GM18511 (cell line): ENCODE measurements around the gene FMNL2.

Experiments used
- ATAC-seq: cut with Tn5 transposase; IDR thresholded peaks from one replicate; pipeline ENCODE4 v1.9.1; 2021; ENCODE audit warnings: mild to moderate bottlenecking, moderate library complexity; ENCODE audit not compliant: unreplicated experiment

The FMNL2 gene

DNA sequence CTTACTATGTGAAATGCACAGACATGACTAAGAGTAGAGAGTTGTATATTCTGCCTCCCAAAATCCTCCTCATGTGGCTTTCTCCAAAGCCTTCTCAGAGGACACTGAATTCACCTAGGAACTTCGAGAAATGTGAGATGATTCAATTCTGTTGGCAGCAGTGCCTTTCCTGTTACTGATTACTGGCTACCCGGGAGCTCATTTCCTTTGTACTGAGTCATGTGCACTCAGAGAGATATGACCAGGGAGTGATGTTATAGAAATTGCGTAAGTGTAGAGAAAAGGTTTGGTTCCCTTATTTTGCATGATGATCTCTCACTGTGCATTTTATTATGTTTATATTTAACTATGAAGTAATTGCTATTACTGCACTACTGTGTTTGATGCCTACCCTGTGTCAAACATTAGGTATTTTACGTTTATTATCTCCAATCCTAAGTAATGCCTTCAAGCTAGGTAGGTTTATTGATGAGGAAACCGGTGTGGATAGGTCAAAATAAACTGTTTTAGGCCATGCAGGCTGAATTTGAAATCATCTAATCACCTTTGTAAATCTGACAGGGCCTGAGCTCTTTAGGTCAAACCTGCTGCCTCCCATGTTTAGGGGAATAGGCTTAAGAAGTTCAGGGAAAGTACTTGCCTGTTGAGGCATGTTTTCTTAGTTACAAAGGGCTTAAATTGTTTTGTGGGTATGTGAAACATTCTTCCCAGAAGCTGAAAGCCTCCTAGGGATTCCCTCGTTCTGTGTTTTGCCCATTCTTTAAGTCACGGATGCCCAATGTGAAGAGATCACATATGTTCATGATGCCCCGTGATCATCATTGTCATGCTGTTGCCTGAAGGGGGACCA is 86.8 kb downstream of the FMNL2 start:
- ATAC-seq: peak; percentile 92

DNA sequence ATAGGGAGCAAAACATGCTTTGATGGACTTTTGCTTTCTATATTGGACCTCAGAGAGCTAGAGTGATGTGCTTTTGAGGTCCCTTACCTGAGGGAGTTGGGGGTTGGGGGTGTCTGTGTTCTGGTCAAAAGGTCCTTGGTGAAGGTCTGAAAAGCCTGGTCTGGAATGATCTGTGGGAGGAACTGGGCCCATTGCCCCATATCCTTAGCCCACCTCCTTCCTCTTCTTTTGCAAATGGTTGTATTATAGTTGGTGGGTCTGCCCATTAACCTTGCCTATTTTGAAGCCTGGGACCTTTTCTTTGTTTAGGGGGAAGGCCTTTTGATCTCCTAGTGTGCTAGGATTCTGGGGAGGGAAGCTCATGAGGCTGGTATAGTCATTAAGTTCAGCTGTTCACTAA is 88.7 kb downstream of the FMNL2 start:
- ATAC-seq: no peak

DNA sequence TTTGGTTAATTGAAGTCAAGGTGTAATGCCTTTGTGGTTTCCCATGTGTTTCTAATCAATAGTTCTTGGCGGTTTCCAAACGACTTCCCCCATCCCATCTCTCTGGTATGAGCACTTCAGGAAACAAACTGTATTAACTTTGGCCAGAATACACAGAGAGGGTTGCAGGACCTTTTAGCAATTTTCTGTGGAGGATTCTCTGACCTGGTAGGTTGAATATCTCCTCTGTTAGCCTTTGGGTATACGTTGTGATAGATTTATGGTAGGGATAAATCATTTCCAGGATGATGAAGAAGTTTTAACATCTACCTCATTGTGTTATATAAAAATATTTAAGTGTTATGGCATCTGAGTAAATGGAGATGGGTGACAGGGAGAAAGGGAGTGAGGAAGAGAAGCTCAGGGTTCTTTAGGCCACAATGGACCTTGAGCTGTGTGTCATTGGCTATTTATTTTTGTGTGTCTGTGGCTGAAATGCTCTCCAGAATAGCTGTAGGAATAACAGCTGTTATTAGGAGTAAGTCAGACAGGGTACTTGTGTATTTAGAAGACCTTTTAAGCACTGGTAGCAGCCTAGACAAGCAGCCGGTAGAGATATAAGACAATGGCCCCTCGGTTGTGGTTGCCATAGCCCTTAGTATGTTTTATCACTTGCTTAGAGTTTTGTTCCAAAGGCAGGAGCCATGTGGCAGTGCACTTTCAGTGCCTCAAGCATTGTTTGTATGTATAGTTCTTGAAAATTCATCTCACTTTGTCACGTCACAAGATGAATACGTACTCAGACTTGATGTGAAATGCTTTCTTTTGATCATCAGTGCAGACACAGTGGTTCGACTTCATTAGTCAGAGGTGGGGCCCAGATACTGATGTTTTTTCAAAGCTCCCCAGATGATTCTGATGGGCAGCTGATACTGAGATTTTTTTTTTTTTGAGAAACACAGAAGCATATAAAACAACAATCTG is 91.1 kb downstream of the FMNL2 start:
- no peak for ATAC-seq

DNA sequence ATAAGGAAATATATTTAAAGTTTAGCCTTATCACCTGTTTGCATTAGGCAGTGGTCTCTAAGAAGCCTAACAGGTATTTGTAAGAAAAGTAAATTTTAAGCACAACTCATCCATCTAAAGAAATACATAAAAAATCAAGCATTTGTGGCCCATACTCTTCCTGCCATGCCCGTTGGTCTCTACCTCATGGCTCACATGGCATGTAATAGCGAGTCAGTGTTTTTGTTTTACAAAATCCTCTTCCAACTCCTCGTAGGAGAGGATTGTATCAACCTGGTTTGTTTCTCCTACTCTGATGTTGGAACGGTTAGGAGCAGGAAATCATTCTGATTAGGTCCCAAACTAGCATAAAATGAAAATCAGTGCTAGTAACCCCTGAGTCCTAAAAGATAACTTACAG is 91.8 kb downstream of the FMNL2 start:
- ATAC-seq: no peak

DNA sequence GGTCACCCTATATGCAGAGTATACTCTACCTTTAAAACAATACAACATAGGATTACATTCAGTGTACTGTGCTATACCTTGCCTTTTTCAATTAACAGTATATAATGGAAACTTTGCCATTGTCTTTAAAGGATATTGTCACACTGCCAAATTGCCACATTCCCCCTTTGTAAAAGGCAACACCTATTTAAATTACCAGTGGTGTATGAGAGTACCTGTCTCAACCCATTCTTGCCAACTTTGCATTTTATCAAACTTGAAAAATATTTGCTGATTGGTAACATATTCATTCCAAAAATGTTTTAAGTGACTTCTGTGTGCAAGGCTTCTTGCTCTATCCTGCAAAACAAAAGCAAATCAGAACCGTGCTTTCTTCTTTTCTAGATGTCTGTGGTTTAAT is 92.9 kb downstream of the FMNL2 start:
- no peak for ATAC-seq

DNA sequence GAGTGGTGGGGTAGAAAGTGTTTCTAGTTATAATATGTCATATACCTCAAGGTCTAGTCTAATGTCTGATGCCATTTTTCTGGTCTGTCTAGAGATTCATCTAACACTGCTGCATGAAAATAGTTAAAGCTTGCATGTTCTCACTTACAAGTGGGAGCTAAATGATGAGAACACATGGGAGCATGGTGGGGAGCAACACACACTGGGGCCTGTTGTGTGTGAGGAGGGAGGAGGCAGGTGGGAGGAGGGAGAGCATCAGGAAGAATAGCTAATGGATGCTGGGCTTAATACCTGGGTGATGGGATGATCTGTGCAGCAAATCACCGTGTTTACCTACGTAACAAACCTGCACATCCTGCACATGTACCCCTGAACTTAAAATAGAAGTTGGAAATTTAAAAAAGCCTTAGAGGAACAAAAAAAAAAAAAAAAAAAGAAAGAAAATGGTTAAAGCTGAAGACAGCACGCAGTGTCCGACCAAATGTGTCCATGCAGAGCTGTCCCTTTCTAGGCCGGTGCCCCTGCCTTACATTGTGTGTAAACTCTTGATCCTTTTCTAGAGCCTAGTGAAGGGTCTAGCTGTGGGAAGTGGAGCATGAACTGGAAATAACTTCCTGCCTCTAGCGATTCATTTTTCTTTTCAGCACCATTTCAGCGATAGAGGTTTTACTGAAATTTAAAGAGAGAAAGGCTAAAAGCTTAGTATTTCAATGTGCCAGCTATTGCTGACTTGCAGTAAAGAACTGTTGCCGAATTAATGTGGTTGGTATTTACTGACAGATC is 94.0 kb downstream of the FMNL2 start:
- no peak for ATAC-seq

DNA sequence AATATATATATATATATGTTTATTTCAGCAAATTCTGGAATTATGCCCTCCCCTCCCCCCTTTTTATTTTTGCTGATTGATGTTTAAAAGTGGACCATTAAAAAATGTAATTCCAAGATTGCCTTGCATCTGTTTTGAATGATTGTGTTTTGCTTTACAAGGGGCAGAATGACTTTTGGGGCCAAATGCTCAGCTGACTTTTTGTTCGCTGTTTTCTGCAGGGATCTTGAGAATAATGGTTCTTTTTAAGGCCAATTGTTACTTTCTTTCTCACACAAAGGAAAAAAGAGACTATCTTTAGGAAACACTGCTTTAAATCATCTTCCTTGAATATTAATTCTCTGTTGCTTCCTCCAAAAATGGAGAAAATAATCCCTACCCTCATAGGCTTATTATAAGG is 95.9 kb downstream of the FMNL2 start:
- ATAC-seq: no peak

DNA sequence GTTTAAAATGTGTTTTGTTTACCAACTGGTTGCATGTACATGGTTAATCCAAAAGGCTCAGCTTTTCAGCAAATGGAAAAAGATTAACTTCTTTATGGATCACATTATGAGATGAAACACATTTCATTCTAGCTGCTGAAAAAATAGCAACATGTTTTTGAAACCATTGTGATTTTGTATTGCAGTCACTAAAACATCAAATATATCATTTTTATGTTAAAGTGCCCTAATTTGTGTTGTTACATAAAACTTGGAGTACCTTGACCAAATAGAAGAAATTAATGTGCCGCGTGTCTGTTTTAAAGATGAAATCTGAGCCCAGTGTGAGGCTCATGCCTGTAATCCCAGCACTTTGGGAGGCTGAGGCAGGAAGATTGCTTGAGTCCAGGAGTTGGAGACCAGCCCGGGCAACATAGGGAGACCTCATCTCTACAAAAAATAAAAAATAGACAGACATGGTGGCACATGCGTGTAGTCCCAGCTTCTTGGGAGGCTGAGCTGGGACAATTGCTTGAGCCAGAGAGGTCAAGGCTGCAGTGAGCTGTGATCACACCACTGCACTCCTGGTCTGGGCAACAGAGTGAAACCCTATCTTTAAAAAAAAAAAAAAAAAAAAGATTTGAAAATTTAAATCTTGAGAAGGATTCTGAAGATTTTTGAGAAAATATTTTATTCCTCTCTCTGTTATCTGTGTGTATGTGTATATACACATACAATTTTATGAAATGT is 96.6 kb downstream of the FMNL2 start:
- ATAC-seq: no peak

DNA sequence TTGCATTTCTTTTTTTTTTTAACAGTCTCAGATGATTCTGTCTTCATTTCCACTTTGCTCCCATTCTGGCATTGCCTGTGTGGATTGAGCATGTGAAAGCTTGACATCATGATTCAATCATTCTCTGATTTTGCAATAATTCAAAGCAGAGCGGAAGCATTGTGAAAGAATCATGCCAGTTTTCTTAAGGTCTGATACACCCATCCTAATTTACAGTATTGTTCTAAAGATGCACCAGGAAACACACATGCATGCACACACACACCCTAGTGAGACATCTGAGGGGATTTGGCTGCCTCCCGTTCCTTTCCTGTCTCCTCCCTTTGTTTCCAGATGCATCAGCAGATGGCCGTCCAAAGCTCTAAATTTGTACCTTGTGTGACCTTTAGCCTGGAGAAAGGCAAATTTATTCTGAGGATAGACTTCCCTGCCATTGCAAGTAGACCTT is 97.3 kb downstream of the FMNL2 start:
- ATAC-seq: no peak

DNA sequence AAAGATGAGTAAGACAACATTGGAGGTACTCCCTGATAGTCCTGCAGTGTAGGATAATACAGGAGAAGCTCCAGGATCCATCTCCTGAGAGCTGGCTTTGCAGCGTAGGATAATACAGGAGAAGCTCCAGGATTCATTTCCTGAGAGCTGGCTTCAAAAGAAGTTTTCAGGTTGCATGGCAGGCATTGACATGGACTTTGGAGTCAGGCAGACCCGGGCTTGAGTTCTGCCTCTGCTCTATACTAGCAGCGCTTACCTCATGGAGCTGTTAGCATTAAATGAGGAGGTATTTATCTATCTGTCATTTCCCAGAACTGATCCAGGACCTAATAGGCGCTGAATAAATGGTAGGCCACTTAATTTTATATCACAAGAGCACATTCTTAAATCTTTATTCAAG is 97.8 kb downstream of the FMNL2 start:
- ATAC-seq: no peak

DNA sequence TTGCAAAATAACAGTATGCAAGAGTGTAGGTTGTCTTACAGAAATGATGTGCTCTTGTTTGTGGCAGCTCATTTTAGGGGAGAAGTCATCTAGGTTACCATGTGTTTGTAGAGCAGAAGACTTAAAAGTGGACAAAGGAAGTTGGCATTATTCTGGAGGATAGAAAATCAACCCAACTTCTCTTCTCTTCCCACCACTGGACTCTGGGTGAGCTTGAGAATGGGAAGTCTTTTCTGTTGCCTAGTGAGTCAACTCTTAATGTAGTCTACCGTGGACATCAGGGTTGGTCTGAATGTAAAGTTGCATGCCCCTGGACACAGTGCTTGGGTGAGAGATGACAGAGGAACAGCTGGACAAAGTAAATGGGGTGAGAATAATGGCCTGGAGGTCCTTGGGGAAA is 98.3 kb downstream of the FMNL2 start:
- no peak for ATAC-seq

DNA sequence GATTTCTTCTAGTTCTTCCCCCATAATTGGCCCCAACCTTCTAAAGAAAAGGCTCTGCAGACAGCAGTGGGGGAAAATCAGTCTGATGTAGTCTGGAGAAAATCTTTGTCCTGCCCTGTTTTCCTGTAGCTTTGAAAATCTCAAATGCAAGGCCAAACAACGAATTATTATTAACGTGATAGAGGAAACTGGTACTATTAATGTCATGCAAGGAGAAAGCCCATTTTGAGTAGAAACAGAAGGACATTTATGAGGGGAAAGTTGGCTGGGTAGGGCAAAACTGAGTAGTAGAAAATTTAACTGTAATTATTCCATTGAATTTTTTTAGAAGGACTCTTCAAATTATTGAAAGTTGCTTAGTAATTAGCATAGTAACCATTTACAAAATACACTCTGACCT is 98.8 kb downstream of the FMNL2 start:
- no peak for ATAC-seq

DNA sequence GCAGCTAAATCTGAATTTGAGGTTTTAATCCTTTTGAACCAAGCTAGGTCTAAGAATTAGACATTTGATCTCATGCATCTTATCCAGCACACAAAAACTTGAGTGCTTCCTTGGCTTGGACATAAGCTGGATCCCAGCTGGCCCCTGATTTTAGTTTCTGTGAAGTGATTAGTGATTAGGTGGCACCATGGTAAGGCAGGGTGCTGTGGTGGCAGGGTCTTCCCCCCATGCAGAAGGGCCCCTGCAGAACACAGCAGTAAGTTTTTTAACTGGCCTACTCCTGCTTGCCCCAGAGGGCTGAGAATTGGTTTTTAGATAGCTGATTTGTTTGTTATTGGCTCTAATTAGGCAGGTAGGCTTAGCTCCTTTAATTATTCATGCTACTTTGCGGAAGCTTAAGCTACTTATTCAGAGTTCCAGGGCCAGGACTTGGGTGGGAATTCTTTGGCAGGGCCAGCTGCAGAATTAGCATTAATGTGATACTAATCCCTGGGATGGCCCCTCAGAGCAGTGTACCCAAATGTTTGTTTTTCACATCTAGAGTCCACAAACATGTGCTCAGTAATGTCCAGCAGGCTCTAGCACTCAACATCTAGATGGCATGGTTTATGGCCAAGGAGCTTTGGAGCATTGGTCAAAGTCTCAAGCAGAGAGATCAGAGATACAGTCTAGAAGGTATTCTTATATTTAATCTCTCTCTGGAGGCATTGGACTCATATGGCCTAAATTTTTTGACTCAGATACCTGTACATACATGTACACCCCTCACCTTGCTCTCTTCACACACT is 99.6 kb downstream of the FMNL2 start:
- ATAC-seq: no peak

DNA sequence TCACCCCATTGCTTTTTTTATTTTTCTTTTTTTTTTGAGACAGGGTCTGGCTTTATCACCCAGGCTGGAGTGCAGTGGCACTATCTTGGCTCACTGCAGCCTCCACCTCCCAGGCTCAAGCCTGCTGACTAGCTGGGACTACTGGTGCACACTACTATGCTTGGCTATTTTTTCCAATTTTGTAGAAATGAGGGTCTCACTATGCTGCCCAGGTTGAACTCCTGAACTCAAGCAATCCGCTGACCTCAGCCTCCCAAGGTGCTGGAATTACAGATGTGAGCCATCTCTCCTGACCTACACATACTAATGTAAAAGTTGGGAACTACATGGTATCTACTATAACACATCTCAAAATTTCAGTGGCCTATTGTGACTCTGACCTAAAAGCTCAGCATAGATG is 101.2 kb downstream of the FMNL2 start:
- no peak for ATAC-seq

DNA sequence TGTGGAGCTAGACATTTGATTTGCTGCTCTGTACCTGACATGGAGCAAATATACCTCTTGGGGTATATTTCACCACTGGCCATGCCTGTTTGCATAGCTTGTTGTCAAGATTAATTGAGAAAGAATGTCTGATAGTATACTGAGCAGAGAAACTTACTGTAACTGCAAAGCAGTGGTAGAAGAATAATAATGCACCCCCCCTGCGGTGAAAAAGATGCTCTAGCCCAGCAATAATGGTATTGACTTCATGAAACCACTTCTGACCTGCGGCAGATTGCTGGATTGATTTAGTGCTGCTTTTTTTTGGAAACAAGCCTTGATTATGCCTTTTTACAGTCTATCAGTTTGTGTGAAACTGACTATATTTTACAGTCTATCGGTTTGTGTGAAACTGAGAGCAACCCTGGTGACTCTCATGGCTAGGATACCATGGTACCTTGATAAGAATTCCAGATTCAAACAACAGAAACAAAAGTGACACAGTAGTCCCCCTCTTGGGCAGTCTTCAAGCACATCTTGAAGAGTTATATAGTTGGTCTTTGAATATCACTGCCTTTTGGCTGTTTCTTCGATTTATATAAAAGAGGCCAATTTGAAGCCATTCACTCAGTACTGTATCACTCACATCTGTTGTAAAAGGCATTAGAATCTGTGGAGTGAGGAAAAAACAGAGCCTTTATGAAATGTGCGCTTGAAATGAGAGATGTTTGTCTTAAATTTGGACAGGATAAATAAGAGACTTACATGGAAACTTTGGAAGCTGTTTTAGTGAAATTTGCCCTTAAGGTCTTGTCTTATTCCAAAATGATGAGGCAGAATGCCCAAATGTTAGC is 102.5 kb downstream of the FMNL2 start:
- ATAC-seq: no peak

DNA sequence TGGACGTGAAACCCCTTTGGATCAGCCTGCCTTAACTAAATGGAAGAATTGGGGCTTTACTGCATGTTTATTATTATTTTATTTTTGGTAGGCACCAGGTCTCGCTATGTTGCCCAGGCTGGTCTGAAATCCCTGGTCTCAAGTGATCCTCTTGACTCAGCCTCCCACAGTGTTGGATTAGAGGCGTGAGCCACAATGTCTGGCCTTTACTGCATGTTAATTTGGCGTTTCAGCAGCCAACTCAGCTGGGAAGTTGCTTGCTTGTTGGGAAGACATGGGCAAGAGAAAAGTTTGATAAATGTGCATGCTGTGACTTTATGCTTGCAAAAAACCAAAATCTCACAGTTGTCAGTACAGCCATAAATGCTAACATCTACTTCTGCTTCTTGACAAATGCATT is 105.1 kb downstream of the FMNL2 start:
- ATAC-seq: no peak

DNA sequence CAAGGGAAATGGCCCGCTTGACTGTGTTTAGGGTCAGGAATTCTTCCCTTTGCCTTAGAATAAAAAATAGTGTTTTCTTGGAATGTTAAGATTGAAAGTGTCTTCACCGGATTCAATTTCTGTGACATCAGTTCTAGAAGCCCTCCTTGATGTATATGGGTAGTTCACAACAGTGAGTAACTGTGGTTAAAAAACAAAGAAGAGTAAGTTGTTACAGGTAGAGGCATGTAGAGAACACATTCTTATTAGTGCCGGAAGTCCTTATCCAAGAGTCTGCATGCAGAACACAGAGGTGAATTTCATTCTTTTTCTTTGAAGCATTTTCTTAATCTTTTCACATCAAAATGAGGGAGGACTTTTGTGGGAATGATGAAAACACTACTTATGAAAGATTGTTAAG is 105.5 kb downstream of the FMNL2 start:
- no peak for ATAC-seq

DNA sequence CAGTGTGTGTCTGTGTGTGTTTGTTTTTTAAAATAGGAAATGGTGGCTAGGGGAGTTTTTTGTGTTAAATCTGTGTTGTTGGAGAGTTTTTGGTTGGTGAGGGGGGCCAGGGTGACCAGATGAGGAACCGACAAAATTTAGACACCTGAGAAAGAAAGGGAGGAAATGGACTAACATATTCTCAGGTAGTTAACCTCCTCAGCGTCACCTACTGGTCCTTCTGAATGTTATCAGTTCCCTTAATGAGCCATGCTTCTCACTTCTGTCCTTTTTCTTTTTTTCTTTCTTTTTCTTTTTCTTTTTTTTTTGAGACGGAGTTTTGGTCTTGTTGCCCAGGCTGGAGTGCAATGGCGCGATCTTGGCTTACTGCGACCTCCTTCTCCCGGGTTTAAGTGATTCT is 107.0 kb downstream of the FMNL2 start:
- ATAC-seq: peak; percentile 48

DNA sequence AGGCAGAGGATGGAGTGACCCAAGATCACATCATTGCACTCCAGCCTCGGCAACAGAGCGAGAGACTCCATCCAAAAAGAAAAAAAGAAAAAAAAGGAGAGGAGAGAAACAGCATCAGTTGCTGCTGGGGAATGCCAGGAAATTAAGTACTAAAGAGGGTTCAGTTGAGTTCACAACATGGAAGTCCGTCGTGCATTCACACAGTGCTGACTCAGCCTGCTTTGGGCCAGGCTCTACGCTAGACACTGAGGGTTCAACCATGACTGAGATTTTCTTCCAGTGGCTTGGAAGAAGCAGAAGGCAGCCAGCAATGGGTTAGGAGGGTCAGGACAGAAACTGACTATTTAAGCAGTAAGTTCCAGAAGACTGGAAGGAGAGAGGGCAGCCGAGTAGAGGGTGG is 108.8 kb downstream of the FMNL2 start:
- ATAC-seq: no peak
